GM12878 (cell line): ENCODE results near the gene PAX5. TPM values are rescaled to one million over a fixed set of nuclear protein-coding genes. Genes with fewer than 3 reads are reported as not detected.

Source experiments
- CBX5 ChIP-seq: sonication (generic); IDR thresholded peaks from 2 replicates; pipeline ENCODE4 v1.6.1; 2016; ENCODE audit warnings: low read depth, moderate library complexity, mild to moderate bottlenecking, inconsistent platforms
- CHD2 ChIP-seq: IDR thresholded peaks from 2 replicates; pipeline ENCODE4 v1.6.1; 2011; ENCODE audit warnings: low read depth, low read length, improper control_type of control experiment, borderline replicate concordance
- CTCF ChIP-seq, 3 experiments: IDR thresholded peaks in 2 of 3; conservative IDR thresholded peaks in 1 of 3; 2 replicates each; pipeline ENCODE4 v1.5.1; 2011; ENCODE audit warnings: low read depth in 3 of 3, low read length in 3 of 3, mild to moderate bottlenecking in 3 of 3, control low read depth in 2 of 3, moderate library complexity in 2 of 3, inconsistent platforms in 1 of 3, mixed read lengths in 1 of 3; ENCODE audit not compliant: control insufficient read depth in 2 of 3, insufficient read depth in 1 of 3; ENCODE audit errors: extremely low read depth in 1 of 3
- DPF2 ChIP-seq: fragments of 450-650 bp; IDR thresholded peaks from 2 replicates; pipeline ENCODE4 v1.6.1; 2017; ENCODE audit warnings: mild to moderate bottlenecking
- EED ChIP-seq: sonication (generic); IDR thresholded peaks from 2 replicates; pipeline ENCODE4 v1.6.1; 2016; ENCODE audit warnings: antibody characterized with exemption, low read depth
- EGR1 ChIP-seq, 2 experiments: IDR thresholded peaks; 1 replicate in 1 of 2; 2 replicates in 1 of 2; pipeline ENCODE4 v1.6.1; 2011 to 2012; ENCODE audit warnings: low read depth in 2 of 2, low read length in 2 of 2, borderline replicate concordance in 1 of 2, mild to moderate bottlenecking in 1 of 2, moderate library complexity in 1 of 2
- FOXK2 ChIP-seq: fragments of 450-650 bp; IDR thresholded peaks from 2 replicates; pipeline ENCODE4 v1.6.1; 2017; ENCODE audit warnings: mild to moderate bottlenecking, moderate library complexity
- IKZF1 ChIP-seq: fragments of 450-650 bp; conservative IDR thresholded peaks from 2 replicates; pipeline ENCODE4 v1.6.1; 2017; ENCODE audit warnings: antibody characterized with exemption, mild to moderate bottlenecking
- IKZF2 ChIP-seq, 2 experiments: fragments of 450-650 bp; IDR thresholded peaks; 2 replicates each; pipeline ENCODE4 v1.6.1; 2017; ENCODE audit warnings: mild to moderate bottlenecking in 2 of 2, moderate library complexity in 2 of 2
- LARP7 ChIP-seq: fragments of 450-650 bp; IDR thresholded peaks from 2 replicates; pipeline ENCODE4 v1.6.1; 2017; ENCODE audit warnings: mild to moderate bottlenecking
- NFYA ChIP-seq: IDR thresholded peaks from 2 replicates; pipeline ENCODE4 v1.6.1; 2011; ENCODE audit warnings: low read depth, mild to moderate bottlenecking, low read length, improper control_type of control experiment, borderline replicate concordance
- ZNF384 ChIP-seq: IDR thresholded peaks from 2 replicates; pipeline ENCODE4 v1.6.1; 2012; ENCODE audit warnings: low read depth, mild to moderate bottlenecking, low read length, improper control_type of control experiment, borderline replicate concordance
- polyA plus RNA-seq, 11 experiments: library from polyadenylated mRNA; depleted of rRNA in 4 of 11; unstranded in 6 of 11; stranded (reverse) in 5 of 11; fragments of >200 nt; fragmentation: Nextera tagmentation in 4 of 11; fragmentation: Illumina TruSeq in 1 of 11; extraction: Ambion mirVana in 4 of 11; extraction: Trizol in 1 of 11; gene quantifications; 1 replicate in 1 of 11; 2 replicates in 10 of 11; pipeline versions ENCODE4 v1.2.1 to v1.2.3, GENCODE V29; 2011 to 2016; ENCODE audit warnings: inconsistent platforms in 2 of 11, missing spikeins in 2 of 11, low read depth in 1 of 11
- total RNA-seq, 4 experiments: library from RNA; depleted of rRNA in 3 of 4; stranded (reverse); fragments of >200 nt in 3 of 4; fragmentation: Illumina TruSeq in 1 of 4; extraction: Trizol in 1 of 4; gene quantifications; 2 replicates each; pipeline versions ENCODE4 v1.2.1 to v1.2.3, GENCODE V29; 2013 to 2021
- TF ChIP-seq, protein P1 (sequence below): IDR thresholded peaks from 2 replicates; pipeline ENCODE4 v1.6.1; 2012; ENCODE audit warnings: improper control_type of control experiment, low read depth, low read length; ENCODE audit not compliant: insufficient replicate concordance
- TF ChIP-seq, protein P2 (sequence below): fragments of 150-350 bp; IDR thresholded peaks from 2 replicates; pipeline ENCODE4 v1.6.1; 2016; ENCODE audit warnings: low read depth, low read length
- TF ChIP-seq, protein P3 (sequence below): fragments of 450-650 bp; IDR thresholded peaks from 2 replicates; pipeline ENCODE4 v1.6.1; 2017; ENCODE audit warnings: borderline replicate concordance
- TF ChIP-seq, protein P4 (sequence below): IDR thresholded peaks from 2 replicates; pipeline ENCODE4 v1.6.1; 2012; ENCODE audit warnings: low read depth, low read length, improper control_type of control experiment

Gene PAX5
- total and polyA plus RNA-seq, 10 of the 15 experiments (the other 5 are each of a cell fraction or from before 2014, with no cell fraction given) = 2.2 to 123 (median 31.9) TPM

- TF ChIP-seq, protein P1, sequence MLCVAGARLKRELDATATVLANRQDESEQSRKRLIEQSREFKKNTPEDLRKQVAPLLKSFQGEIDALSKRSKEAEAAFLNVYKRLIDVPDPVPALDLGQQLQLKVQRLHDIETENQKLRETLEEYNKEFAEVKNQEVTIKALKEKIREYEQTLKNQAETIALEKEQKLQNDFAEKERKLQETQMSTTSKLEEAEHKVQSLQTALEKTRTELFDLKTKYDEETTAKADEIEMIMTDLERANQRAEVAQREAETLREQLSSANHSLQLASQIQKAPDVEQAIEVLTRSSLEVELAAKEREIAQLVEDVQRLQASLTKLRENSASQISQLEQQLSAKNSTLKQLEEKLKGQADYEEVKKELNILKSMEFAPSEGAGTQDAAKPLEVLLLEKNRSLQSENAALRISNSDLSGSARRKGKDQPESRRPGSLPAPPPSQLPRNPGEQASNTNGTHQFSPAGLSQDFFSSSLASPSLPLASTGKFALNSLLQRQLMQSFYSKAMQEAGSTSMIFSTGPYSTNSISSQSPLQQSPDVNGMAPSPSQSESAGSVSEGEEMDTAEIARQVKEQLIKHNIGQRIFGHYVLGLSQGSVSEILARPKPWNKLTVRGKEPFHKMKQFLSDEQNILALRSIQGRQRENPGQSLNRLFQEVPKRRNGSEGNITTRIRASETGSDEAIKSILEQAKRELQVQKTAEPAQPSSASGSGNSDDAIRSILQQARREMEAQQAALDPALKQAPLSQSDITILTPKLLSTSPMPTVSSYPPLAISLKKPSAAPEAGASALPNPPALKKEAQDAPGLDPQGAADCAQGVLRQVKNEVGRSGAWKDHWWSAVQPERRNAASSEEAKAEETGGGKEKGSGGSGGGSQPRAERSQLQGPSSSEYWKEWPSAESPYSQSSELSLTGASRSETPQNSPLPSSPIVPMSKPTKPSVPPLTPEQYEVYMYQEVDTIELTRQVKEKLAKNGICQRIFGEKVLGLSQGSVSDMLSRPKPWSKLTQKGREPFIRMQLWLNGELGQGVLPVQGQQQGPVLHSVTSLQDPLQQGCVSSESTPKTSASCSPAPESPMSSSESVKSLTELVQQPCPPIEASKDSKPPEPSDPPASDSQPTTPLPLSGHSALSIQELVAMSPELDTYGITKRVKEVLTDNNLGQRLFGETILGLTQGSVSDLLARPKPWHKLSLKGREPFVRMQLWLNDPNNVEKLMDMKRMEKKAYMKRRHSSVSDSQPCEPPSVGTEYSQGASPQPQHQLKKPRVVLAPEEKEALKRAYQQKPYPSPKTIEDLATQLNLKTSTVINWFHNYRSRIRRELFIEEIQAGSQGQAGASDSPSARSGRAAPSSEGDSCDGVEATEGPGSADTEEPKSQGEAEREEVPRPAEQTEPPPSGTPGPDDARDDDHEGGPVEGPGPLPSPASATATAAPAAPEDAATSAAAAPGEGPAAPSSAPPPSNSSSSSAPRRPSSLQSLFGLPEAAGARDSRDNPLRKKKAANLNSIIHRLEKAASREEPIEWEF = no peak
- 0 out of 6 replicates have a peak, but pooled peaks of 1 of the 3 experiments have one; percentile 10 for TF ChIP-seq CTCF (IDR thresholded peaks at IDR 0.05 in 2 of 3, conservative IDR thresholded peaks at IDR 0.05 in 1 of 3; ENCODE audit: control insufficient read depth in 2 of 3, extremely low read depth in 1 of 3, insufficient read depth in 1 of 3, low read depth in 3 of 3, low read length in 3 of 3)
- TF ChIP-seq, protein P2, sequence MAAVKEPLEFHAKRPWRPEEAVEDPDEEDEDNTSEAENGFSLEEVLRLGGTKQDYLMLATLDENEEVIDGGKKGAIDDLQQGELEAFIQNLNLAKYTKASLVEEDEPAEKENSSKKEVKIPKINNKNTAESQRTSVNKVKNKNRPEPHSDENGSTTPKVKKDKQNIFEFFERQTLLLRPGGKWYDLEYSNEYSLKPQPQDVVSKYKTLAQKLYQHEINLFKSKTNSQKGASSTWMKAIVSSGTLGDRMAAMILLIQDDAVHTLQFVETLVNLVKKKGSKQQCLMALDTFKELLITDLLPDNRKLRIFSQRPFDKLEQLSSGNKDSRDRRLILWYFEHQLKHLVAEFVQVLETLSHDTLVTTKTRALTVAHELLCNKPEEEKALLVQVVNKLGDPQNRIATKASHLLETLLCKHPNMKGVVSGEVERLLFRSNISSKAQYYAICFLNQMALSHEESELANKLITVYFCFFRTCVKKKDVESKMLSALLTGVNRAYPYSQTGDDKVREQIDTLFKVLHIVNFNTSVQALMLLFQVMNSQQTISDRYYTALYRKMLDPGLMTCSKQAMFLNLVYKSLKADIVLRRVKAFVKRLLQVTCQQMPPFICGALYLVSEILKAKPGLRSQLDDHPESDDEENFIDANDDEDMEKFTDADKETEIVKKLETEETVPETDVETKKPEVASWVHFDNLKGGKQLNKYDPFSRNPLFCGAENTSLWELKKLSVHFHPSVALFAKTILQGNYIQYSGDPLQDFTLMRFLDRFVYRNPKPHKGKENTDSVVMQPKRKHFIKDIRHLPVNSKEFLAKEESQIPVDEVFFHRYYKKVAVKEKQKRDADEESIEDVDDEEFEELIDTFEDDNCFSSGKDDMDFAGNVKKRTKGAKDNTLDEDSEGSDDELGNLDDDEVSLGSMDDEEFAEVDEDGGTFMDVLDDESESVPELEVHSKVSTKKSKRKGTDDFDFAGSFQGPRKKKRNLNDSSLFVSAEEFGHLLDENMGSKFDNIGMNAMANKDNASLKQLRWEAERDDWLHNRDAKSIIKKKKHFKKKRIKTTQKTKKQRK = no peak
- TF ChIP-seq NFYA = no peak
- peak; percentile 83 for TF ChIP-seq EED
- TF ChIP-seq, protein P3, sequence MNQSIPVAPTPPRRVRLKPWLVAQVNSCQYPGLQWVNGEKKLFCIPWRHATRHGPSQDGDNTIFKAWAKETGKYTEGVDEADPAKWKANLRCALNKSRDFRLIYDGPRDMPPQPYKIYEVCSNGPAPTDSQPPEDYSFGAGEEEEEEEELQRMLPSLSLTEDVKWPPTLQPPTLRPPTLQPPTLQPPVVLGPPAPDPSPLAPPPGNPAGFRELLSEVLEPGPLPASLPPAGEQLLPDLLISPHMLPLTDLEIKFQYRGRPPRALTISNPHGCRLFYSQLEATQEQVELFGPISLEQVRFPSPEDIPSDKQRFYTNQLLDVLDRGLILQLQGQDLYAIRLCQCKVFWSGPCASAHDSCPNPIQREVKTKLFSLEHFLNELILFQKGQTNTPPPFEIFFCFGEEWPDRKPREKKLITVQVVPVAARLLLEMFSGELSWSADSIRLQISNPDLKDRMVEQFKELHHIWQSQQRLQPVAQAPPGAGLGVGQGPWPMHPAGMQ = no peak
- 0 out of 2 replicates have a peak, but pooled peaks have one; percentile 30 for TF ChIP-seq IKZF1
- no peak for TF ChIP-seq ZNF384
- TF ChIP-seq CHD2 = no peak
- 0 out of 4 replicates have a peak, but pooled peaks of 1 of the 2 experiments have one; percentile 13 for TF ChIP-seq IKZF2 (IDR thresholded peaks at IDR 0.05)
- TF ChIP-seq, protein P4, sequence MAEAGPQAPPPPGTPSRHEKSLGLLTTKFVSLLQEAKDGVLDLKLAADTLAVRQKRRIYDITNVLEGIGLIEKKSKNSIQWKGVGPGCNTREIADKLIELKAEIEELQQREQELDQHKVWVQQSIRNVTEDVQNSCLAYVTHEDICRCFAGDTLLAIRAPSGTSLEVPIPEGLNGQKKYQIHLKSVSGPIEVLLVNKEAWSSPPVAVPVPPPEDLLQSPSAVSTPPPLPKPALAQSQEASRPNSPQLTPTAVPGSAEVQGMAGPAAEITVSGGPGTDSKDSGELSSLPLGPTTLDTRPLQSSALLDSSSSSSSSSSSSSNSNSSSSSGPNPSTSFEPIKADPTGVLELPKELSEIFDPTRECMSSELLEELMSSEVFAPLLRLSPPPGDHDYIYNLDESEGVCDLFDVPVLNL = no peak
- no peak for TF ChIP-seq CBX5
- no peak for TF ChIP-seq LARP7
- TF ChIP-seq FOXK2 = no peak
- no peak for TF ChIP-seq EGR1 (IDR thresholded peaks at IDR 0.05; ENCODE audit: borderline replicate concordance in 1 of 2, low read depth in 2 of 2, low read length in 2 of 2)
- TF ChIP-seq DPF2 = peak; percentile 23; the same call in 1 of the 2 replicates
- TF ChIP-seq, all 136 proteins: peak for 9
Measured at GRCh38 chr9:37011530-37011929, 22.5 kb downstream of the PAX5 start (continued).
